CD4-positive, alpha-beta T cell treated with Interleukin-2 at 100 ng/mL for 4 hours (primary cell): ENCODE measurements around the gene STK33.
A peak's percentile ranks its signal among the peaks of the same experiment; 100 is the strongest.

Source experiments
- DNase-seq: peaks from one replicate; pipeline ENCODE4 v3.0.0-alpha.2; 2020; ENCODE audit warnings: low spot score

The STK33 gene

GRCh38 chr11:8603696-8604077 lies 9.7 kb upstream of the STK33 start:
- DNase-seq, result no peak

- no peak for DNase-seq
Observed at GRCh38 chr11:8601376-8602133, 7.5 kb upstream of the STK33 start.

- DNase-seq, result no peak
Observed at GRCh38 chr11:8598506-8598905, 4.5 kb upstream of the STK33 start.

- no peak for DNase-seq
Observed at GRCh38 chr11:8597182-8597581, 3.2 kb upstream of the STK33 start.

GRCh38 chr11:8596504-8597046 lies 2.5 kb upstream of the STK33 start:
- no peak for DNase-seq

GRCh38 chr11:8593455-8593854 lies 573 bp downstream of the STK33 start:
- no peak for DNase-seq

GRCh38 chr11:8587915-8588314 lies 6.1 kb downstream of the STK33 start:
- DNase-seq, result no peak

GRCh38 chr11:8586805-8587204 lies 7.2 kb downstream of the STK33 start:
- no peak for DNase-seq

GRCh38 chr11:8586184-8586583 lies 7.8 kb downstream of the STK33 start:
- DNase-seq, result no peak

- no peak for DNase-seq
Observed at GRCh38 chr11:8584511-8584910, 9.5 kb downstream of the STK33 start.

- no peak for DNase-seq
Observed at GRCh38 chr11:8584082-8584481, 9.9 kb downstream of the STK33 start.

- no peak for DNase-seq
Observed at GRCh38 chr11:8581300-8581699, 12.7 kb downstream of the STK33 start.

- DNase-seq, result no peak
Observed at GRCh38 chr11:8577791-8578581, 16.0 kb downstream of the STK33 start.

GRCh38 chr11:8574798-8575197 lies 19.2 kb downstream of the STK33 start:
- no peak for DNase-seq

- DNase-seq, result no peak
Observed at GRCh38 chr11:8573777-8574176, 20.3 kb downstream of the STK33 start.

GRCh38 chr11:8567602-8568198 lies 26.3 kb downstream of the STK33 start:
- DNase-seq, result no peak

- peak; percentile 46 for DNase-seq
Observed at GRCh38 chr11:8566613-8567210, 27.3 kb downstream of the STK33 start.

GRCh38 chr11:8564526-8564925 lies 29.5 kb downstream of the STK33 start:
- no peak for DNase-seq

GRCh38 chr11:8561461-8561860 lies 32.6 kb downstream of the STK33 start:
- DNase-seq, result no peak

- DNase-seq, result no peak
Observed at GRCh38 chr11:8558436-8558835, 35.6 kb downstream of the STK33 start.

- no peak for DNase-seq
Observed at GRCh38 chr11:8545698-8546366, 48.2 kb downstream of the STK33 start.

GRCh38 chr11:8544807-8545206 lies 49.2 kb downstream of the STK33 start:
- no peak for DNase-seq
